Stimulated activated naive CD4-positive, alpha-beta T cell (primary cell): ENCODE data around the gene ANKRD36B.
"Not testable (repeated sequence)": the region's sequence is repeated elsewhere in the genome, so short reads cannot be mapped to it uniquely, and the experiment has no call there.

Experiments used
- DNase-seq, 6 experiments: peaks; one replicate each; lab custom pipeline; 2025; lab: John Stamatoyannopoulos, UW

Gene ANKRD36B

GRCh38 chr2:97549058-97549457 is 40.6 kb downstream of the ANKRD36B start:
- DNase-seq, result not testable (repeated sequence)

GRCh38 chr2:97548536-97548935 is 41.1 kb downstream of the ANKRD36B start:
- DNase-seq, result not testable (repeated sequence)

- DNase-seq, result no peak
These were observed 43.0 kb downstream of the ANKRD36B start for GRCh38 chr2:97546711-97547110.

GRCh38 chr2:97544911-97545310 is 44.8 kb downstream of the ANKRD36B start:
- DNase-seq, result not testable (repeated sequence)

- DNase-seq, result not testable (repeated sequence)
These were observed 63.8 kb downstream of the ANKRD36B start for GRCh38 chr2:97525904-97526303.

- not testable (repeated sequence) for DNase-seq
These were observed 65.9 kb downstream of the ANKRD36B start for GRCh38 chr2:97523816-97524215.

- not testable (repeated sequence) for DNase-seq
These were observed 66.6 kb downstream of the ANKRD36B start for GRCh38 chr2:97522916-97523555.

- DNase-seq, result not testable (repeated sequence)
These were observed 94.0 kb downstream of the ANKRD36B start for GRCh38 chr2:97495651-97496050.

GRCh38 chr2:97490141-97490540 is 99.5 kb downstream of the ANKRD36B start:
- not testable (repeated sequence) for DNase-seq
